Loucy (cell line): ENCODE data around the gene SOWAHC.

Experiments
- H2AFZ ChIP-seq: fragments of 200-600 bp; sonication (generic); 2 replicates; pipeline ENCODE4 v1.6.0; 2016; ENCODE audit warnings: antibody characterized with exemption, mild to moderate bottlenecking, low read length, moderate library complexity
- H3F3A ChIP-seq: fragments of 200-600 bp; 2 replicates; pipeline ENCODE4 v1.6.0; 2016; ENCODE audit warnings: antibody characterized with exemption, low read depth, mild to moderate bottlenecking
- H3K27me3 ChIP-seq: fragments of 200-600 bp; sonication (generic); 2 replicates; pipeline ENCODE4 v1.6.1; 2014; ENCODE audit warnings: low read length, mild to moderate bottlenecking; ENCODE audit not compliant: insufficient read depth, poor library complexity, severe bottlenecking
- H3K36me3 ChIP-seq: fragments of 200-600 bp; sonication (generic); 2 replicates; pipeline ENCODE4 v1.6.1; 2016; ENCODE audit warnings: low read length; ENCODE audit not compliant: insufficient read depth
- H3K4me1 ChIP-seq: fragments of 200-600 bp; sonication (generic); 2 replicates; pipeline ENCODE4 v1.5.1; 2014; ENCODE audit warnings: low read length, mild to moderate bottlenecking; ENCODE audit not compliant: insufficient read depth, poor library complexity, severe bottlenecking
- H3K4me2 ChIP-seq: fragments of 200-600 bp; sonication (generic); 2 replicates; pipeline ENCODE4 v1.6.0; 2014; ENCODE audit warnings: antibody characterized with exemption, low read length, low read depth, mild to moderate bottlenecking; ENCODE audit not compliant: poor library complexity, severe bottlenecking
- H3K4me3 ChIP-seq: fragments of 200-600 bp; sonication (generic); 2 replicates; pipeline ENCODE4 v1.5.1; 2014; ENCODE audit warnings: low read length, mild to moderate bottlenecking, mixed read lengths; ENCODE audit not compliant: poor library complexity, severe bottlenecking
- H3K79me2 ChIP-seq: fragments of 200-600 bp; sonication (generic); 2 replicates; pipeline ENCODE4 v1.6.1; 2014; ENCODE audit warnings: low read length; ENCODE audit not compliant: insufficient read depth
- H3K9ac ChIP-seq: fragments of 200-600 bp; sonication (generic); 2 replicates; pipeline ENCODE4 v1.6.0; 2014; ENCODE audit warnings: mild to moderate bottlenecking, low read depth, low read length, moderate library complexity; ENCODE audit not compliant: poor library complexity, severe bottlenecking
- H3K9me2 ChIP-seq: fragments of 200-600 bp; sonication (generic); replicated peaks from 2 replicates; pipeline ENCODE4 v1.6.1; 2016; ENCODE audit warnings: low read depth, low read length, mixed read lengths
- H3K9me3 ChIP-seq: fragments of 200-600 bp; sonication (generic); 2 replicates; pipeline ENCODE4 v1.6.1; 2014; ENCODE audit warnings: mild to moderate bottlenecking, antibody characterized with exemption, low read length, low read depth; ENCODE audit not compliant: insufficient read depth
- H4K20me1 ChIP-seq: fragments of 200-600 bp; sonication (generic); 2 replicates; pipeline ENCODE4 v1.6.0; 2014; ENCODE audit warnings: antibody characterized with exemption, low read length, mild to moderate bottlenecking; ENCODE audit not compliant: insufficient read depth, poor library complexity, severe bottlenecking
- CTCF ChIP-seq: fragments of 200-600 bp; sonication (generic); conservative IDR thresholded peaks from 2 replicates; pipeline ENCODE4 v1.5.1; 2014; ENCODE audit warnings: mild to moderate bottlenecking, antibody characterized with exemption, low read length
- EZH2phosphoT487 ChIP-seq: fragments of 200-600 bp; IDR thresholded peaks from 2 replicates; pipeline ENCODE4 v1.6.1; 2018; ENCODE audit warnings: antibody characterized with exemption, mild to moderate bottlenecking, moderate library complexity, borderline replicate concordance

SOWAHC gene

GRCh38 chr2:109629867-109630266 lies 15.7 kb downstream of the SOWAHC start:
- Histone ChIP-seq H3K9me2 (no peaks in the 10 kb centered on the region), H3K79me2 (no peaks in the 10 kb centered on the region), H3K36me3 (no peaks in the 10 kb centered on the region), H3K4me3 (no peak overlapping the region), H3K9me3 (no peaks in the 10 kb centered on the region), H4K20me1 (no peaks in the 10 kb centered on the region), H3K9ac (no peak overlapping the region), H3F3A (no peaks in the 10 kb centered on the region), H3K27me3 (no peaks in the 10 kb centered on the region), H2AFZ (no peak overlapping the region), H3K4me1 (no peaks in the 10 kb centered on the region), H3K4me2 (no peak overlapping the region)
- TF ChIP-seq CTCF (no peak), EZH2phosphoT487 (no peak)

GRCh38 chr2:109630441-109631430 lies 16.6 kb downstream of the SOWAHC start:
- no peak overlapping the region for H2AFZ ChIP-seq
- no peaks in the 10 kb centered on the region for H3K9me3 ChIP-seq
- H3K4me1 ChIP-seq: no peaks in the 10 kb centered on the region
- H3K4me2 ChIP-seq: no peak overlapping the region
- no peaks in the 10 kb centered on the region for H4K20me1 ChIP-seq
- H3K27me3 ChIP-seq: no peaks in the 10 kb centered on the region
- no peak overlapping the region for H3K9ac ChIP-seq
- no peaks in the 10 kb centered on the region for H3K9me2 ChIP-seq
- H3F3A ChIP-seq: no peaks in the 10 kb centered on the region
- no peaks in the 10 kb centered on the region for H3K79me2 ChIP-seq
- no peak overlapping the region for H3K4me3 ChIP-seq
- H3K36me3 ChIP-seq: no peaks in the 10 kb centered on the region
- TF ChIP-seq EZH2phosphoT487 (no peak), CTCF (no peak)

- Histone ChIP-seq H3K36me3 (no peaks in the 10 kb centered on the region), H3K9me3 (no peaks in the 10 kb centered on the region), H2AFZ (no peak overlapping the region), H3K27me3 (no peaks in the 10 kb centered on the region), H4K20me1 (no peaks in the 10 kb centered on the region), H3K4me3 (no peak overlapping the region), H3K4me1 (no peaks in the 10 kb centered on the region), H3K9me2 (no peaks in the 10 kb centered on the region), H3K9ac (no peak overlapping the region), H3F3A (no peaks in the 10 kb centered on the region), H3K4me2 (no peak overlapping the region), H3K79me2 (no peaks in the 10 kb centered on the region)
- TF ChIP-seq EZH2phosphoT487: no peak
- no peak for TF ChIP-seq CTCF
Observed at GRCh38 chr2:109631741-109632140, 17.6 kb downstream of the SOWAHC start.
